HG03025 (cell line): Measurements from ENCODE around the gene MOGAT2.

Experiments used
- ATAC-seq: cut with Tn5 transposase; IDR thresholded peaks from one replicate; pipeline ENCODE4 v1.9.1; 2021; ENCODE audit warnings: mild to moderate bottlenecking, moderate library complexity; ENCODE audit not compliant: unreplicated experiment, low FRiP score

Gene MOGAT2

GRCh38 chr11:75775056-75775455 is 57.4 kb downstream of the MOGAT2 start:
- ATAC-seq: no peak

- no peak for ATAC-seq
These were observed 58.9 kb downstream of the MOGAT2 start for GRCh38 chr11:75776546-75776945.

GRCh38 chr11:75777461-75778110 is 59.9 kb downstream of the MOGAT2 start:
- ATAC-seq: no peak

GRCh38 chr11:75778962-75779361 is 61.3 kb downstream of the MOGAT2 start:
- no peak for ATAC-seq

GRCh38 chr11:75779960-75780359 is 62.3 kb downstream of the MOGAT2 start:
- no peak for ATAC-seq

- no peak for ATAC-seq
These were observed 63.2 kb downstream of the MOGAT2 start for GRCh38 chr11:75780888-75781287.

- no peak for ATAC-seq
These were observed 63.7 kb downstream of the MOGAT2 start for GRCh38 chr11:75781296-75781695.

- ATAC-seq: no peak
These were observed 64.2 kb downstream of the MOGAT2 start for GRCh38 chr11:75781831-75782230.
